Hematopoietic multipotent progenitor cell treated with erythropoietin and hydrocortisone succinate and interleukin-3 and kit ligand, for 6 days (in vitro differentiated cells): ENCODE data around the gene AMIGO3.
"Not testable (repeated sequence)": the region's sequence is repeated elsewhere in the genome, so short reads cannot be mapped to it uniquely, and the experiment has no call there.

Source experiments
- DNase-seq: peaks from one replicate; pipeline ENCODE4 v3.0.0-alpha.2; 2015

Gene AMIGO3

DNA sequence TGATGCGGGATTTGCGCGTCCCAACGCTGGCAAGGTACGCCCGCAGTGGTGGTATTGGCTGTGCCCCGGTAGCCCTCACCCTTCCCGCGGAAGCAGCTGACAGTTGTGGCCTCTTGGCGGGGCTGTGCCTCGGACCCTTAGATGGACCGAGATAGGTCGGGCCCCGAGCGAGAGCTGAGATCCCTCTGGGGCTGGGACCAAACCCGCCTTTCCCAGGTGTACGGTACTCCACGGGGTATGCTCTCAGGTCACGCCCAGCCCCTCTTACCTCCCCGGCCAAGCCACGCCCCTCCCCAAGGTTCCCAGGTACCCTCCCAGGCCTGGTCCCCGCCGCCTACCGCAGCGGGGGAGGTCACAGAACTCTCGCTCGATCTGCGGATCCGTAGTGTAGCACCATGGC lies 33.1 kb downstream of the AMIGO3 start:
- DNase-seq = peak; percentile 57

DNA sequence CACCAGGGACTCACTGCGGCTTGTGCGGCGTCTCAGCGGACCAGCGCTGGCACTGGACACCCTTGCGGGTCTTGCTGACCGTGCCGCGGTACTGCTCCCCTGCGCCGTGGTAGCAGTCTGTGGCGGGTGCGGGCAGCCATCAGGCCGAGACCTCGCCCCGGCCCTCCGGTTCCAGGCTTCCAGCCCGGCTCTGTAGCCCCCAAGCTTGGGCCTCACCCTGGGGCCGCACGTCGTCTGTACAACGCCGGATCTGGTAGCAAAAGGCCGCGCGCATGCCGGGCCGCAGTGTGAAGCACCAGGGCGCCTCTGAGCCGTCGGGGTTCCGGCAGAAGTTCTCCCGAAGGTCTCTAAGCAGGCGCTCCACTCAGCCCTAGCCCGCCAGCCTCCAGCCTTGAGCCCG lies 33.6 kb downstream of the AMIGO3 start:
- peak; percentile 33 for DNase-seq

DNA sequence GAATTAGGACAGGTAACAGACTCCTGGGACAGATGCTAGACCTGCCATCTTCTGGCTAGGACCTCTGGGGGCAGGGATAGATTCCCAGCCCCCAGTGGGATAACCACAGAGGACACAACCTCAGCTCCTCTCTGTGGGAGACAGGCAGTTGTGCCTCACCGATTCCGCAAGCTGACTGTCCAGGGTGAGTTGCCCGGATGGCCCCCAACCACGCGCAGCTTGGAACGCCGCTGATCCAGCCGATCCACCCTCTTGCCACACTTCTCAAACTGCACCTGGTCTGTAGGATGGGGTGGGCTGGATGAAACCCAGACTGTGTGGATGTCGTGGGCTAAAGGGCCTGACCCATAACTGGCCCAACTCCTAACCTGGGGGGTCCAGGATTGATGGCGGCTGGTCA lies 34.4 kb downstream of the AMIGO3 start:
- not testable (repeated sequence) for DNase-seq

DNA sequence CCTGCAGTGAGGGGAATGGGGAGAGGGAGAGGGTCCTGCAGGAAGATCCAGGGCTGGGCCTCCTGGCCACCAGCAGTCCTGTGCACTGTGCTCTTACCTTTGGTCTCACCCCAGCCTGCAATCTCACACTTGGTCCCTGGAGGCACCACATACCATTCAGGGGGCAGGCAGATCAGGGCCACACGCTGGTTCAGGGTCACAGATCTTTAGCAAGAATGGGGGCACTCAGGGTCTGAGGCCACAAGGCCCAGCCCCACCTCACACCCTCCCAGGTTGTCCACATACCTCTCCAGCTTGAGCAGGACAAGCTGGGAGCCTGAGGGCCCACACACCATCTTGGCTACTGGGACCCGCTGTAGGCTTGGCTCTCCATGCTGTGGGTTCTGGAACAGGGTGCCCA lies 35.0 kb downstream of the AMIGO3 start:
- DNase-seq = not testable (repeated sequence)

DNA sequence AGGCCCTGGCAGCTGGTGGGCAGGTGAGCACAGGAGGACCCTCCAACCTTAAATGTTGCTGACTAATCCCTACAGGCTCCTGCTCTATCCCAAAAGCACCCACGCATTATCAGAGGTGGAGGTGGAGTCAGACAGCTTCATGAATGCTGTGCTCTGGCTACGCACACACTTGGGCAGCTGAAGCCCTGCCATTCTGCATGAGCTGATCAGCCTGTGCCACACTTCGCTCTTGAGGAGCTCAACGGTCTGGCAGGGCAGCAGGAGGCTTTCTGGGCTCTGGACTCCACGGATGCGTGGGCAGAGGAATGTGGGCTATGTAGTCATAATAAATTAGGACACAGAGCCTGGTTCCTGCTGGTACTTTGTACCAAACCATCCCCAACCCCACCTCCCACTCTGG lies 36.3 kb downstream of the AMIGO3 start:
- DNase-seq = no peak

DNA sequence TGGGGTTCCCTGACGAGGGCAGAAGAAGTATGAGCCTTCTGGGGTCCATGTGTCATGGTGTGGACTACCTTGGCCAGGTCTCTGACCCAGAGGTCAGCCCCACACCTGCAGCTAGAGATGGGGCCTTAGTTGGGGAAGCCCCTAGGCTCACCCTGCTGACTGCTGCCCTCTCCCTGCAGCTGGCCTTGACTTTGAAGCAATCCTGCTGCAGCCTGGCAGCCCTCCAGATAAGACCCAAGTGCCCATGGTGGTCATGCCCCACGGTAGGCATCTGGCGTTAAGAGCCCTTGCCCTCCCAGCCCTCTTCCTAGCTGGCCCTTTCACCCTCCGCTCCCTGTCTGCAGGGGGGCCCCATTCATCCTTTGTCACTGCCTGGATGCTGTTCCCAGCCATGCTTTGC lies 37.9 kb downstream of the AMIGO3 start:
- DNase-seq = no peak

DNA sequence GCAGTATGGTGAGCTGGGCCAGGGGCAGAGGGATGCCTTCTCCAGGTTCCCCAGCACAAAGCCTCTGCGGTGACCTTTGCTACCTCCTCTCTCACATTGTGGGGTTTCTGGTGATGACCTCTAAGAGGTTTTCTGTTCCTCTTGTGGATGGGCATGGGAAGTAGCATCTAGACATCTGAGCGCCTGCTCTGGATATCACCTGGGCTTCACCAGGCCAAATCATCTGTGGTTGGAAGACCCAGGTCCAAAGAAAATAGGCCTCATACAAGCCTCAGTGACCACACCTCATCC lies 38.3 kb downstream of the AMIGO3 start:
- no peak for DNase-seq

DNA sequence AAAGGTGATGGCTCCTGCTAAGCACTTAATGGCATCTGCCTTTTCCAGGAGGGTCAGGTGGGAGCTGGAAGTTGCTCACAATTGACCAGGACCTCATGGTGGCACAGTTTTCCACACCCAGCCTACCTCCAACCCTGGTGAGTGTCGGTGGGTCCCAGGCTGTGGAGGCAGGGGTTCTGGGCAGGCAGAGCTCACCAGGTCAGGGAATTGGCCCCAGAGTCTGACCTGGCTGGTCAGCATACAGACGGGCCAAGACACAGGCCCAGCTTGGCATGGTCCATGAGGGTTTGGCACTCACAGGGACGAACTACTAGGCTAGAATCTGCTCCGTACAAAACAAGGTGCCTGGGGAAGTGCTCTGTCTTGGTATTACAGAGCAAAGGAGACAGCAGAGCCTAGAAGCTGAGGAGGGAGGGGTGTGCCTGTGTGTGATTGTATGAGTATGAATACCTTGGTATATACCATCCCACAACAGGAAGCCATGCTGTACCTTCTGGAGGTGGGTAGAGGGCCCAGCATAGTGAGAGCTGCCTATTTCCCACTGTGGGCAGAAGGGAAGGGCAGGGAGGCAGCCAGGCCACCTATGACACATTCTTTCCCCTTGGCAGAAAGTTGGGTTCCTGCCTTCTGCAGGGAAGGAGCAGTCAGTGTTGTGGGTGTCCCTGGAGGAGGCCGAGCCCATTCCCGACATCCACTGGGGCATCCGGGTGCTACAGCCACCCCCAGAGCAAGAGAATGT lies 38.8 kb downstream of the AMIGO3 start:
- no peak for DNase-seq

DNA sequence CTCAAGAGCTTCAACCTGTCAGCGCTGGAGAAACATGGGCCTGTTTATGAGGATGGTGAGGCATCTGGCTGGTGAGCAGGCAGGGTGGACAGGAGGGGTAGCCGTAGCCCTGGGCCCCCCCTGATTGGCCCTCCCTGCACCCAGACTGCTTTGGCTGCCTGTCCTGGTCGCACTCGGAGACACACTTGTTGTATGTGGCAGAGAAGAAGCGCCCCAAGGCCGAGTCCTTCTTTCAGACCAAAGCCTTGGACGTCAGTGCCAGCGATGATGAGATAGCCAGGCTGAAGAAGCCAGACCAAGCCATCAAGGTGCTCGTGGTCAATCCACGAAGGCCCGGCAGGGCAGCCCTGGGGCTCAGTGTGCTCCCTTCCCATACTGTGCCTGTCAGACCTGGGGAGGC lies 43.6 kb downstream of the AMIGO3 start:
- DNase-seq = no peak

DNA sequence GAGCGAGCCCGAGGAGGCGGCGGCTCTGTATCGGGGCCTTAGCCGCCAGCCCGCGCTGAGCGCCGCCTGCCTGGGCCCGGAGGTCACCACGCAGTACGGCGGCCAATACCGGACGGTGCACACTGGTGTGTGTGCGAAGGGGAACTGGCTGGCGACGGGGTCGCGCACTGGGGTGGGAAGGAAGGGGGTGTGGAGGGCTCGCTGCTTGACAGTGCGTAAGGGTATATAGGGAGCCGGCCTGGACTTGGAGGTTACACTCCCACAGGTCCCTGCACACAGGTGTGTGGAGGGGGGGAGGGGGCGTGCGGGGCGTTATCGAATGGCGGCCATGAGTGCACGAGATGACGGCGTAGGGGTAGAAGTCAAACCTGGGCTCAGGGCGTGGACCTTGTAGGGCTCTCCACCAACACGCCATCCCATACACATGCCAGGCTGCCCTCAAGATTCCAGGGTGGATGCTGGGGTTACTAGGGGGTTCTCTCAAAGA lies 44.9 kb downstream of the AMIGO3 start:
- peak; percentile 32 for DNase-seq

DNA sequence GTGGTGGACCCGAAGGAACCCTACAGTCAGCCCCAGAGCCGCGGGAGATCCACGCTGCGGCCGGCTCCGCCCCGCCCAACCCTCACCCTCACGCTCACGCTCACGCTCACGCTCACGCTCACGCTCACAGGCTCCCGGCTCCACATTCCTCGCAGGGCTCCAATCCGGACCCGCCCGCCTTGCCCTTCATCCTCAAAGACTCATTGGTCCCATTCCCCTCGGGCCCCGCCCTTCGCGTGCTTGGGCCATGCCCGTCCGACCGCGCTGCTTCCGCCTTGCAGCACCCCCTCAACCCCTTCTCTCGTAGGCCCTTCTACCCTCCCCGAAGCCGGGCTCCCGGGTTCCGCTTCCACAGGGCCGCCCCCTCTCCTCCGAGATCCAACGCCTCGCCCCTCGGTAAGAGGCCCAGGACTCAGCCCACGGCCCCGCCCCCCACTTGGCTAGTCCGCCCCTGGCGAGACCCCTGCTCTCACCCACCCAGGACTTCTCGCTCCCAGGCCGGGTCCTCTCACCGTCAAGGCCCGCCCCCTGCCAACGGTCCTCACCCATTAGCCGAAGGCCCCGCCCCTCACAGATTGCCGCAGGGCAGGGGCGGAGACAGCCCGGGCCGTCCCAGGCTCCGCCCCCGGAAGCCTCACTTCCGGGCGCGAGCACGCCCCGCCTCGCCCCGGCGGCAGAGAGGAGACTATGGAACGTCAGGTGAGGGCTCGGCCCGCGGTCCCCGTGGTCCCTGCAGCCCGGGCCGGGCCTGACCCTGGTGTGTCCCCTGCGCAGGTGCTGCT lies 45.6 kb downstream of the AMIGO3 start, which contains the start of gene APEH:
Gene APEH (plus strand): TSS at position 637 of the 782 bp plus-strand sequence. CDS start 51 bp downstream, at position 688.
- peak; percentile 99 for DNase-seq

DNA sequence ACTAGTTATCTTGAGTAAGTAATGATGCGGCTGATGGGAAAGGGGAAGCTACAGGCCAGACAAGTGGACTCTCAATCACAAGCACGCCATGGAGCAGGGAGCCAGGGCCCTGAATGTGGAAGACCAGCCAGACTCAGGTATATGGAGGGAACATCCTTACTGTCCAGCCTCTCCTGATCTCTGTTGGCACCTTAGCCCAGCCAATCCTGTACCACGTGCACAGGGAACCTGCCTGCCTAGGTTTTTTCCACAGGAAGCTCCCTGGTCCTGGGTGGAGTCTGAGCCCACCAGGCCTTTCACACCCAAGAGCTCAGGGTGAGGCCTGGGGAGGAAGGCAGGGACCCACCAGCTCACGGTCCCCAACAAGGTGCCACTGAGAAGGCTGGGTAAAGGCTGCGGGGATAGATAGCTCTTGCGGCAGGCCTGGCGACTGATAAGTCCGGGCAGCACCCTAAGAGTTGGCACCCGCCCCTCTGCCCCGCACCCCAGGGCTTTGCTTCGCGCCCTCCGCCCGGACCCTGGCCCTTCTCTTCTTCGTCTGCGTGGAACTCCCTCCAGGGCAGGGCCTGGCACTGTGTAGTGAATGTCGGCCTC lies 46.3 kb downstream of the AMIGO3 start:
- peak; percentile 95 for DNase-seq

DNA sequence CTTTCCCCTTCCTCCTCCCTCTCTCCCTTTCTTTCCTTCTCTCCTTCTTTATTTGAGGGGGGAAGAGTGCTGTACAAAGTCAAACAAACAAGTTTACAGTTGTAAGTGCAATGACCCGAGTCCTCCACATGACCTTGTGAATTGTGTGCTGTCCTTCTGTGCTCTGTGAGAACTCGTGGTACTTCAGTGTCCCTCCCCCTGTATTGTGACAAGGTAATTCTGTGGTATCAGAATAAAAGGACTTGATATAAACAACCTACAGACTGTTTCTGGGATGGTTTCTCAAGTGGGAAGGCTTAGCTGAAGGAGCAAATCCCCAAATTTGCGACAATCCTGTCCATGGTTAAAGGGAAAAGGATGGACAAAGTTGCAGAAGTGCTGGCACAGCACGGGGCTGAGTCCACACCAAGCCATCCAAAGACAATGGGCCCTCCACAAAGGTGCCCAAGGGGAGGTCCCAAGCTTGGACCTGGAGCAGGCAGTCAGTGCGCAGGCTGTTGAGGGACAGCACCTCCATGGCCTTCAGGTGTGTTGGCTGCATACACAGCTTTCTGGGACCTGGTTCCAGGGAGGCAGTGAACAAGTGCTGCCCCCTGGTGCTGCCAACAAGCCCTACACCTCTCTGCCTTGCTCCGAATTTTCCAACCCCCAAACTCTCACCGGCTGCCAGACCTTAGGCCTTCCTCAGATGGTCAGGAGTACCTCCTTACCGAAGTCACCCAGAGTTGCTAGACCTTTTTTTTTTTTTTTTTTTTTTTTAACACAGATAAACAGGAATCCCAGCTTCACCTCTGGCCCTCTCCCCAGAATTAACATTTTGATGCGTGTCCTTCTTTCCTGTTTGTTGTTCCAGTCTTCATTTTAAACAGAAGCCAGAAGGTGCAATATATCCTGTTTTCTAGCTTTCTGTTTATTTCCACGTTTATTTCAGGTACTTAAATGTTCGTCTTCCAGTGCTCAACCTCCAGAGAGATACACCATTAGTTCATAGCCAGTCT lies 47.9 kb downstream of the AMIGO3 start:
- DNase-seq = peak; percentile 90

DNA sequence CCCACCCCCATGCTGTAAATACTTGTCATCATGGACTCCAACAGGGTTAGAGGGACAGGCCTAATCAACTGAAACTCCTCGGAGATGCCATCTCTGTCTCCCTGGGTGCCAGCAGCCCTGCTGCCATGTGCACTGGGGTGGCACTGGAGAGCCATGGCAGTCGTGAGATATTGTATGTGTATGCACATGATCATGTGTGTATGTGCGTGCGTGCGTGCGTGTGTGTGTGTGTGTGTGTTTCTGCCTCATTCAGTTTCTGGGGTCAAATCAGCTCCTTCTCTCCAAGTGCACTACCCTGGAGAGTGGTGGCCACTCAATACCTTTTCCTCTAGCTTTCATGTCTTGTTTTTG lies 48.6 kb downstream of the AMIGO3 start:
- DNase-seq = no peak

DNA sequence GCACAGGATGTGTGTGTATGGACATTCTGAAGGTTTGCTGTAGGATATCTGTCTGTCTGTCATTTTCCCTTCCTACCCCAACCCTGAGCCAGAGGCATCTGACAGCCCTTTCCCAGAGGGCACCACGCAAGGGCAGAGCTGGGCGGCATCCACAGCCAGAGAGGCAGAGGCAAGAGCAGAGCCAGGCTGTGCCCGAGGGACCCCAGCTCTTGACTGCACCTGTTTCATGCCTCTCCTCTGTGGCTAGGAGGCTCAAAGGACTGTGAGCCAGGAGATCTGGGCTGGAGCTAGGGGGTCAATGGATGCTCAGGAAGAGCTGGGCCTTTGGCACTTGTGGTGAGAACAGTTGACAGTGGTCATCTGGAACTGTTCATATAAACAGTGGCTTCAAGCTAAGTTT lies 50.1 kb downstream of the AMIGO3 start:
- no peak for DNase-seq

DNA sequence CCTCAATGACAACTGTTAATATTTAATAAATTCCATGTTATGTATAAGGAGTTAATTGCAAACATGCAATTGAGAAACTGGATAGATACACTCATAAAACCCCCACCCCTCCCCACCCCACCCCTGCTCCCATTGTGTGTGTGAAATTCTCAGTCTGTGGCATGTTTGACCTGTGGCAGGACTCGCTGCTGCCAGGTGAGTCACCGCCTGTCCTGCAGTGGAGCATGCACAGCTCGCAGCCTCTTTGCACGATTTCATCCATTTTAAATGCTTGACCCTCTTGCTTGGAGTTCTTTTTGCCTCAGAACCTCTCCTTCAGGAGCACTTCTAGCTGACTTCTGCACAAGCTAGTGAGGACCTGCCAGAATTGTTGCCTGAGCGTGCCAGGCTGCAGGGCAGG lies 50.6 kb downstream of the AMIGO3 start:
- no peak for DNase-seq

DNA sequence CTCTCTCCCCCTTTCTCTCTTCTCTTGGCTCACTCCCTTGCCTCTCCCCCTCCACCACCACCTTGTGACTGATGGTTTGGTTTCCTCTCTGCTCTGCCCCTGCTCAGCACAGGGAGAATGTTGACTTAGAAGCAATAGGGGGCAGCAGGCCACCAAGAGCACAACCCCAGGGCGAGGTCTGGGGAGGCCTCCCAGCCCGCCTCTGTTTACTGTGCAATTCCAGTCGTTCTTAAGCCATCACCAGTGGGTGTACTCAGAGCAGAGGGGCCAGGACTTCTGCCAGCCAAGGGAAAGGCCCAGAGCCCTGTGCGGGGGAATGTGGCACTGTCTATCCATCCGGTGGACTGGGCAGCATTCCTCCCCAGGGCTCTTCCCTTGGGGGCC lies 51.1 kb downstream of the AMIGO3 start:
- DNase-seq = peak; percentile 54

DNA sequence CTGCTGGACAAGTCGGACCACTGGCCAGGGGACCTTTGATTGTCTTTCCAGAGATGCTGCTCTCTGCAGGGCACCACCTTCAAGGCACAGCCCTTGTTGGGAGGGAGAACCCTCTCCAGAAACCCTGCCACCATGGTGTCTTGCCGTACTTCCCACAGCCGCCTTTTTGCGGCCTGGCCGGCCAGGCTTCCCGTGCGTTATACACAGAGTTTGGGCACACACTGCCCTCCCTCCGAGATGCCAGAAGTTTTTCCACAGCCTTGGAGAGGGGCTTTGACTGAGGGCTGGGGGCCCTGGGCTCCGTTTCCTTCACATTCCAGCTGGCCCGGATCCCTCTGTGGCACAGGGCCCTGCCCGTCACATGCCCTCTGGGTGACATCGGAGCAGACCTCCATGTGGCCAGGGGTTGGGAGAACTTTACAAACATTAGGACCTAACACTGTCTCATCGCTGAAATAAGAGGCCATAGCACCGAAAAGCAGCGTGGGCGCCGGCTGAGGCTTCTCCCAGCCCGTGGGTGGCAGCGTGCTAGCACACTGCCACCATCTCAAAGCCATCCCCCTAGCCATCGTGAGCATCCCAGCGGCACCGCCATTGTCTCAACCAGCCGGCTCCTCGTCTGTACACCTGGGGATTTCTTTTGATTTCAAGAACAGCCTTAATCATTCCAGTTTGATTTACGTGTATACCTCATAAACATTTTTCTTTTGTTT lies 51.6 kb downstream of the AMIGO3 start:
- no peak for DNase-seq
